Measurements from ENCODE around the gene A1BG. TPM values are rescaled to one million over a fixed set of nuclear protein-coding genes. Genes with fewer than 3 reads are reported as not detected.

The A1BG gene
- total and polyA plus RNA-seq, 2 of the 13 experiments (the other 11 are each of a cell fraction or from before 2014, with no cell fraction given): 14.7 to 41.4 TPM

- ATAC-seq (no peak), FAIRE-seq (peak; percentile 68), DNase-seq (ENCODE audit: low spot score) (no peak)
- H3K4me1 ChIP-seq (ENCODE audit: insufficient read depth, low read length): peaks cover 41% of the 10 kb centered on the region
- no peak overlapping the region for H2AFZ ChIP-seq (ENCODE audit: low read length)
- ChIA-PET POLR2A (interaction anchor here (1.2 kb wide), 1 partner anchor 33 kb away, joined by 4 read pairs; no protein-coding TSS in a partner anchor), CTCF (ENCODE audit: low intra/inter-chr PET ratio, low total read pairs) (interaction anchor here (1.5 to 1.7 kb wide), 2 partner anchors 43 to 191 kb away, joined by 4 to 11 read pairs; partner anchors contain the start of gene ZBTB45)
- in situ Hi-C loops (cut with HindIII; ENCODE audit: extremely low pct_ligation_motif_present, low pct_unique_long_range_greater_than_20kb): no loop called here
- no peaks in the 10 kb centered on the region for H3K9me3 ChIP-seq (ENCODE audit: low read length)
- 38% methylated on average over 10 of the region's 10 CpGs for WGBS (ENCODE audit: low lambda C conversion rate)
- H3K79me2 ChIP-seq (ENCODE audit: insufficient read depth, low read length): peaks cover 22% of the 10 kb centered on the region
- H3K4me2 ChIP-seq (ENCODE audit: low read depth, low read length): peak overlapping the region; percentile 91
- intact Hi-C loops (cut with micrococcal nuclease; ENCODE audit: unreplicated experiment): loop anchor here (5.0 kb wide), 4 partner anchors 78 to 188 kb away; partner anchors contain the start of genes ZBTB45, ZNF274, ZNF324 and ZNF584
- no peaks in the 10 kb centered on the region; a peak in 1 of 5 replicates for H3K27me3 ChIP-seq (ENCODE audit: control insufficient read depth in 1 of 2, insufficient read depth in 2 of 2, low read length in 2 of 2)
- H4K20me1 ChIP-seq (ENCODE audit: insufficient read depth, low read length): no peaks in the 10 kb centered on the region
- no peak overlapping the region for H3K9ac ChIP-seq (ENCODE audit: insufficient read depth, low read depth, low read length)
- no peaks in the 10 kb centered on the region for H3K36me3 ChIP-seq (replicated peaks in 1 of 2; ENCODE audit: control insufficient read depth in 1 of 2, insufficient read depth in 2 of 2, low read length in 2 of 2)
- H3K4me3 ChIP-seq (replicated peaks in 1 of 3; ENCODE audit: insufficient read depth in 1 of 3, low read depth in 2 of 3, low read length in 3 of 3): no peak overlapping the region
- no peak overlapping the region for H3K27ac ChIP-seq (ENCODE audit: extremely low read length, insufficient read depth, low read length)
- BruUV-seq (replicated peaks): no TSS peak
- 0 out of 2 replicates have a peak, but pooled peaks have one; percentile 37 for TF ChIP-seq TOE1 (CRISPR knock-in tag; IDR thresholded peaks at IDR 0.05)
- no peak for TF ChIP-seq CCAR2 (optimal IDR thresholded peaks at IDR 0.05; ENCODE audit: low read depth, low read length)
- TF ChIP-seq SAP130 (CRISPR knock-in tag; IDR thresholded peaks at IDR 0.05; ENCODE audit: low read depth): peak; percentile 53
- no peak for TF ChIP-seq ADNP (CRISPR knock-in tag; IDR thresholded peaks at IDR 0.05)
- 0 out of 2 replicates have a peak, but pooled peaks have one; percentile 24 for TF ChIP-seq ZNF547 (CRISPR knock-in tag; IDR thresholded peaks at IDR 0.05)
- 0 out of 4 replicates have a peak, but pooled peaks have one; percentile 35 to 49 for TF ChIP-seq HMGXB4 (CRISPR knock-in tag; IDR thresholded peaks at IDR 0.05; ENCODE audit: borderline replicate concordance in 1 of 2, low read depth in 1 of 2)
- peak; percentile 80 for TF ChIP-seq STAG1 (CRISPR knock-in tag; IDR thresholded peaks at IDR 0.05)
- TF ChIP-seq ZNF160 (CRISPR knock-in tag; IDR thresholded peaks at IDR 0.05): no peak
- TF ChIP-seq MIER2 (CRISPR knock-in tag; IDR thresholded peaks at IDR 0.05): 0 out of 2 replicates have a peak, but pooled peaks have one; percentile 26
- peak; percentile 85 for TF ChIP-seq SMC3 (IDR thresholded peaks at IDR 0.05; ENCODE audit: low read length)
- peak; percentile 85 for TF ChIP-seq CTCF (CRISPR knock-in tag; IDR thresholded peaks at IDR 0.05)
- peak; percentile 75 for TF ChIP-seq THAP11 (CRISPR knock-in tag; IDR thresholded peaks at IDR 0.05)
- TF ChIP-seq IRF2 (CRISPR knock-in tag; IDR thresholded peaks at IDR 0.05): peak; percentile 45; the same call in 1 of the 2 replicates
- no peak for TF ChIP-seq ZNF660 (CRISPR knock-in tag; IDR thresholded peaks at IDR 0.05; ENCODE audit: borderline replicate concordance, low read depth)
- 0 out of 2 replicates have a peak, but pooled peaks have one; percentile 30 for TF ChIP-seq GABPB1 (CRISPR knock-in tag; IDR thresholded peaks at IDR 0.05)
- TF ChIP-seq XRCC5 (optimal IDR thresholded peaks at IDR 0.05; ENCODE audit: low read length): peak; percentile 44
- 0 out of 2 replicates have a peak, but pooled peaks have one; percentile 17 for TF ChIP-seq MIXL1 (CRISPR knock-in tag; IDR thresholded peaks at IDR 0.05)
- TF ChIP-seq ZNF501 (CRISPR knock-in tag; IDR thresholded peaks at IDR 0.05): no peak
- no peak for TF ChIP-seq GABPA (IDR thresholded peaks at IDR 0.05; ENCODE audit: low read depth, low read length)
- TF ChIP-seq GABPA (CRISPR knock-in tag; IDR thresholded peaks at IDR 0.05; ENCODE audit: low read depth): peak; percentile 57
- TF ChIP-seq ZBTB38 (CRISPR knock-in tag; IDR thresholded peaks at IDR 0.05): 0 out of 2 replicates have a peak, but pooled peaks have one; percentile 42
- no peak for TF ChIP-seq ZNF652 (CRISPR knock-in tag; IDR thresholded peaks at IDR 0.05; ENCODE audit: borderline replicate concordance, low read depth)
- TF ChIP-seq RAD21 (CRISPR knock-in tag; IDR thresholded peaks at IDR 0.05): peak; percentile 77
- 0 out of 2 replicates have a peak, but pooled peaks have one; percentile 43 for TF ChIP-seq KDM2A (CRISPR knock-in tag; IDR thresholded peaks at IDR 0.05; ENCODE audit: borderline replicate concordance, low read depth)
These were observed 24.3 kb downstream of the A1BG start for GRCh38 chr19:58328999-58329398.
